Measurements from ENCODE around the gene DLGAP5.

DNA sequence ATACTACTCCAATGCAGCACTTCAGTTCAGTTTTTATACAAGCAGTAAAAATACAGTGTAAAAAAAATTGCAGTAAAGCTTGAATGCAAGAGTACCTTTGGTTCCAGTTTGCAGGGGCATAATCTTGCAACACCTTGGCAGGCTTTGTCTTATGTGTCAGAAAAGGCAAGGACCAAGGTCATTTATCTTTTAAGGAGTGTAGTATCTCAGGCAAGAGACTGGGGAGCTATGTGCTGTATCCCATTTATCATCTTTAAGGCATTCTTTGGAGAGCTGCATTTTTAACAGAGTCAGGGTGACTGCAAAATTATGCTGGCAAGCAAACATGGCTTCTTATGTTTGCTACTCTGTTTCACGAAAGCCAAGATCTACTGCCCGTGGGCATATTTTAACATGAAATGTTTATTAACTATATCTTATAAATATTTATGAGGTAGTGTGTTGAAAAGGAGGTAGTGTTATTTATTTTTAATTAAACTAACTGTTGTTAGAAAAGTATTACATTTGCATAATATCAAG is 14.8 kb upstream of the DLGAP5 start:
- TF ChIP-seq POLR2A (IDR thresholded peaks at IDR 0.05) (no peak), POLR2AphosphoS5 (IDR thresholded peaks at IDR 0.05) (no peak)
- TF ChIP-seq, protein P1, sequence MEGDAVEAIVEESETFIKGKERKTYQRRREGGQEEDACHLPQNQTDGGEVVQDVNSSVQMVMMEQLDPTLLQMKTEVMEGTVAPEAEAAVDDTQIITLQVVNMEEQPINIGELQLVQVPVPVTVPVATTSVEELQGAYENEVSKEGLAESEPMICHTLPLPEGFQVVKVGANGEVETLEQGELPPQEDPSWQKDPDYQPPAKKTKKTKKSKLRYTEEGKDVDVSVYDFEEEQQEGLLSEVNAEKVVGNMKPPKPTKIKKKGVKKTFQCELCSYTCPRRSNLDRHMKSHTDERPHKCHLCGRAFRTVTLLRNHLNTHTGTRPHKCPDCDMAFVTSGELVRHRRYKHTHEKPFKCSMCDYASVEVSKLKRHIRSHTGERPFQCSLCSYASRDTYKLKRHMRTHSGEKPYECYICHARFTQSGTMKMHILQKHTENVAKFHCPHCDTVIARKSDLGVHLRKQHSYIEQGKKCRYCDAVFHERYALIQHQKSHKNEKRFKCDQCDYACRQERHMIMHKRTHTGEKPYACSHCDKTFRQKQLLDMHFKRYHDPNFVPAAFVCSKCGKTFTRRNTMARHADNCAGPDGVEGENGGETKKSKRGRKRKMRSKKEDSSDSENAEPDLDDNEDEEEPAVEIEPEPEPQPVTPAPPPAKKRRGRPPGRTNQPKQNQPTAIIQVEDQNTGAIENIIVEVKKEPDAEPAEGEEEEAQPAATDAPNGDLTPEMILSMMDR (IDR thresholded peaks at IDR 0.05) = no peak
